ENCODE results near the gene EME2.

Gene EME2

GRCh38 chr16:1781758-1782407, 9.3 kb downstream of the EME2 start:
- TF ChIP-seq CEBPB (IDR thresholded peaks at IDR 0.05) = no peak
- peak; percentile 30; the same call in 1 of the 2 replicates for TF ChIP-seq ZBTB7A (IDR thresholded peaks at IDR 0.05; ENCODE audit: low read depth)
- no peak for TF ChIP-seq YY1 (IDR thresholded peaks at IDR 0.05; ENCODE audit: low read depth)
- no peak for TF ChIP-seq NFIC (IDR thresholded peaks at IDR 0.05)
- TF ChIP-seq EGR1 (IDR thresholded peaks at IDR 0.05) = no peak
- TF ChIP-seq TCF12 (IDR thresholded peaks at IDR 0.05; ENCODE audit: low read depth) = no peak
- 0 out of 2 replicates have a peak, but pooled peaks have one; percentile 19 for TF ChIP-seq TEAD4 (IDR thresholded peaks at IDR 0.05)
- TF ChIP-seq MAX (IDR thresholded peaks at IDR 0.05) = peak; percentile 35
- no peak for TF ChIP-seq RAD21 (IDR thresholded peaks at IDR 0.05; ENCODE audit: low read depth)
- no peak; the same call in 1 of the 2 replicates for TF ChIP-seq TAF1 (IDR thresholded peaks at IDR 0.05; ENCODE audit: low read depth)

GRCh38 chr16:1782408-1783264, 10.0 kb downstream of the EME2 start, which contains the start of the genes NUBP2 and SPSB3:
Gene NUBP2, plus strand, starts transcription at chr16:1782960. Its CDS starts 61 bp downstream, at chr16:1783021.
Gene SPSB3, minus strand, starts transcription at chr16:1782571. Its CDS starts 1,088 bp downstream, at chr16:1781483.
- TF ChIP-seq TEAD4 (IDR thresholded peaks at IDR 0.05) (peak; percentile 27; the same call in 1 of the 2 replicates), CEBPB (IDR thresholded peaks at IDR 0.05) (no peak), YY1 (IDR thresholded peaks at IDR 0.05; ENCODE audit: low read depth) (no peak; the same call in 1 of the 2 replicates), ZBTB7A (IDR thresholded peaks at IDR 0.05; ENCODE audit: low read depth) (no peak), TCF12 (IDR thresholded peaks at IDR 0.05; ENCODE audit: low read depth) (peak; percentile 37; the same call in 1 of the 2 replicates), RAD21 (IDR thresholded peaks at IDR 0.05; ENCODE audit: low read depth) (no peak), REST (IDR thresholded peaks at IDR 0.05; ENCODE audit: low read depth) (no peak), MAX (IDR thresholded peaks at IDR 0.05) (peak; percentile 62), EP300 (IDR thresholded peaks at IDR 0.05; ENCODE audit: borderline replicate concordance) (no peak), NFIC (IDR thresholded peaks at IDR 0.05) (no peak), EGR1 (IDR thresholded peaks at IDR 0.05) (no peak; the same call in 1 of the 2 replicates), TAF1 (IDR thresholded peaks at IDR 0.05; ENCODE audit: low read depth) (peak; percentile 50; the same call in 1 of the 2 replicates), CREB1 (IDR thresholded peaks at IDR 0.05; ENCODE audit: low read depth) (peak; percentile 95), FOXM1 (IDR thresholded peaks at IDR 0.05; ENCODE audit: borderline replicate concordance, low read depth) (0 out of 2 replicates have a peak, but pooled peaks have one; percentile 21), USF1 (IDR thresholded peaks at IDR 0.05) (no peak; the same call in 1 of the 2 replicates)

GRCh38 chr16:1784977-1785845, 12.6 kb downstream of the EME2 start:
- TF ChIP-seq CREB1 (IDR thresholded peaks at IDR 0.05; ENCODE audit: low read depth) (no peak), FOXM1 (IDR thresholded peaks at IDR 0.05; ENCODE audit: borderline replicate concordance, low read depth) (no peak), NFIC (IDR thresholded peaks at IDR 0.05) (no peak), RAD21 (IDR thresholded peaks at IDR 0.05; ENCODE audit: low read depth) (no peak), TCF12 (IDR thresholded peaks at IDR 0.05; ENCODE audit: low read depth) (no peak), EGR1 (IDR thresholded peaks at IDR 0.05) (no peak), TAF1 (IDR thresholded peaks at IDR 0.05; ENCODE audit: low read depth) (no peak), REST (IDR thresholded peaks at IDR 0.05; ENCODE audit: low read depth) (no peak), YY1 (IDR thresholded peaks at IDR 0.05; ENCODE audit: low read depth) (no peak), USF1 (IDR thresholded peaks at IDR 0.05) (no peak), CEBPB (IDR thresholded peaks at IDR 0.05) (no peak), MAX (IDR thresholded peaks at IDR 0.05) (no peak), EP300 (IDR thresholded peaks at IDR 0.05; ENCODE audit: borderline replicate concordance) (no peak), ZBTB7A (IDR thresholded peaks at IDR 0.05; ENCODE audit: low read depth) (no peak), TEAD4 (IDR thresholded peaks at IDR 0.05) (no peak)

- no peak for TF ChIP-seq EGR1 (IDR thresholded peaks at IDR 0.05)
- TF ChIP-seq USF1 (IDR thresholded peaks at IDR 0.05) = no peak
- TF ChIP-seq TAF1 (IDR thresholded peaks at IDR 0.05; ENCODE audit: low read depth) = no peak
- TF ChIP-seq YY1 (IDR thresholded peaks at IDR 0.05; ENCODE audit: low read depth) = no peak
- TF ChIP-seq NFIC (IDR thresholded peaks at IDR 0.05) = no peak
- no peak for TF ChIP-seq REST (IDR thresholded peaks at IDR 0.05; ENCODE audit: low read depth)
- TF ChIP-seq TCF12 (IDR thresholded peaks at IDR 0.05; ENCODE audit: low read depth) = no peak
- no peak for TF ChIP-seq CREB1 (IDR thresholded peaks at IDR 0.05; ENCODE audit: low read depth)
- no peak for TF ChIP-seq FOXM1 (IDR thresholded peaks at IDR 0.05; ENCODE audit: borderline replicate concordance, low read depth)
- TF ChIP-seq CEBPB (IDR thresholded peaks at IDR 0.05) = no peak
- no peak for TF ChIP-seq ZBTB7A (IDR thresholded peaks at IDR 0.05; ENCODE audit: low read depth)
- no peak for TF ChIP-seq MAX (IDR thresholded peaks at IDR 0.05)
- TF ChIP-seq EP300 (IDR thresholded peaks at IDR 0.05; ENCODE audit: borderline replicate concordance) = no peak
- no peak for TF ChIP-seq TEAD4 (IDR thresholded peaks at IDR 0.05)
- TF ChIP-seq RAD21 (IDR thresholded peaks at IDR 0.05; ENCODE audit: low read depth) = no peak
Measured at GRCh38 chr16:1785846-1786170, 13.2 kb downstream of the EME2 start.

All from Ishikawa (cell line).